Activated T-helper 17 cell treated with anti-CD3 and anti-CD28 coated beads, Interleukin-2, amount 50 U/mL, for 72 hours (primary cell): ENCODE data around the gene DAD1. TPM values are rescaled to one million over a fixed set of nuclear protein-coding genes. Genes with fewer than 3 reads are reported as not detected.

ENCODE experiments used
- ATAC-seq: fragments of 150-1000 bp; cut with Tn5 transposase; replicated peaks from 2 replicates; pipeline ENCODE4 v1.10.0; 2021; ENCODE audit warnings: mild to moderate bottlenecking, moderate library complexity
- H3K27ac Mint-ChIP-seq: one replicate; pipeline ENCODE4 v1.8.0; 2022; ENCODE audit warnings: mixed read lengths
- H3K27me3 Mint-ChIP-seq: one replicate; pipeline ENCODE4 v1.8.0; 2022; ENCODE audit warnings: mixed read lengths
- H3K36me3 Mint-ChIP-seq: one replicate; pipeline ENCODE4 v1.8.0; 2022; ENCODE audit warnings: low read depth, mild to moderate bottlenecking, mixed read lengths
- H3K4me1 Mint-ChIP-seq: one replicate; pipeline ENCODE4 v1.8.0; 2022; ENCODE audit warnings: mixed read lengths
- H3K4me3 Mint-ChIP-seq: one replicate; pipeline ENCODE4 v1.8.0; 2022; ENCODE audit warnings: mild to moderate bottlenecking, mixed read lengths
- H3K9me3 Mint-ChIP-seq: one replicate; pipeline ENCODE4 v1.8.0; 2022; ENCODE audit warnings: mixed read lengths
- total RNA-seq, 2 donors: library from RNA; stranded (reverse); gene quantifications; one replicate each; pipeline ENCODE4 v1.2.3, GENCODE V29; 2022

Gene DAD1
- total RNA-seq, 2 donors from 2014 or later, result 218 to 229 TPM

DNA sequence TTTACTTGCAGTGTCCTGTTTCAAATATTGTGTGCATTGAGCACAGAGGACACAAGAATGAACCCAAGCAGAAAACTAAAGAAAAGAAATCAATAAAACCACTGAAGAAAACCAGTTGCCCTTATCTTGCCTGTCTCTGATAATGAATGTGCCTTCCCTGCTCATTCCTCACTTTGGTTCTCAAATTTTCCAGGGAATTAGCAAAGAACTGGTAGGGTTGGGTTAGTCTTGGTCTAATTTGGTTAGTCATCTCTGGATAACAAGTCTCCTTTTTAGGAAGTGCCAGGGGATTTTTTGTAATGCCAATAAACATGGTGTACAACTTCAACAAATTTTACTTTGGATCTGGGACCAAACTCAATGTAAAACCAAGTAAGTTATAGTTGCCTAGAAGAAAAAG lies 65.7 kb downstream of the DAD1 start:
- peaks cover 100% of the 10 kb centered on the region for H3K36me3 Mint-ChIP-seq
- H3K27me3 Mint-ChIP-seq, result no peaks in the 10 kb centered on the region
- H3K4me1 Mint-ChIP-seq, result peaks cover 48% of the 10 kb centered on the region
- peak overlapping the region; percentile 88 for H3K4me3 Mint-ChIP-seq
- ATAC-seq, result no peak
- H3K9me3 Mint-ChIP-seq, result no peaks in the 10 kb centered on the region
- peak overlapping the region; percentile 88 for H3K27ac Mint-ChIP-seq

DNA sequence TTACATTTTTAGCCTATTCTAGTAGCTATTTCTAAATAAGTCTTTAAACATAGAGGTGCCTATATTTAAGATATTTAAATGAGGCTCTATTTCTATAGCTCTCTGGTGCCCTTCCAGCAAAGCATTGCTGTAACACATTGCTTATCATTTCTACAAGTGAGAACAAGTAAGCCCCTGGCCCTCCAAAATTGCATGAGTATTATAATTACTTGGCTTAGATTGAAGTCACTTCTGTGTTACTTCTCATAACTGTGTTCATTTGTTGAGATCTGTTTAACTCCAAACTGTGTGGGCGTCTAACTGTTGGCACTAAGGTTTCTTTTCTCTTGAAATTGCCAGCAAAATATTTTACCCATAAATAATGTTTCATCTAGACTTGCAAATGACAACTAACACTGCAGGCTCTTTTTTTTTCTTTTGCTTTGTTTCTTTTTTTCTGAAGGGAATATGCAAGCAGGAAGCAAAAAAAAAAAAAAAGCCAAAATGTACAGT lies 66.5 kb downstream of the DAD1 start:
- Mint-ChIP-seq H3K9me3 (no peaks in the 10 kb centered on the region), H3K36me3 (peaks cover 100% of the 10 kb centered on the region), H3K27ac (peak overlapping the region; percentile 88), H3K4me1 (peaks cover 51% of the 10 kb centered on the region), H3K27me3 (no peaks in the 10 kb centered on the region), H3K4me3 (peak overlapping the region; percentile 88)
- no peak for ATAC-seq

- ATAC-seq, result peak; percentile 28
- H3K4me1 Mint-ChIP-seq, result peaks cover 51% of the 10 kb centered on the region
Measured at GRCh38 chr14:22521449-22522239, 67.4 kb downstream of the DAD1 start.

DNA sequence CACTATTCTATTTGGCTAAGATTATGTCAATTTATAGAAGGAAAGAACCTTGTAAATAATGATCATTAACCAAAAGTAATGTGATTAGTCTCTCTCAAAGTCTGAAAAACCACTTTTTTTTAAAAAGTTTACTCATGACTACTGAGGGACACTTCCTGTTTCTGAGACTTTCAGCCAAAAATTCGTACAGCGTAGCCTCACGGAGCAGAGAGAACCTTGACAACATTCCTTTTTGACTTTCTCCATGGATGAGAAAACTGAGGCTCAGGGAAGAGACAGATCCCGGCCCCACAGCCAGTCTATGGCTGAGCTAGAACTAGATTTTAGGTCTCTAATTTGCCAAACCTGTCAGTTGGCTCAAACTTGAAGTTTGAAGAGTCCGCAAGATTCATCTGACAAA lies 68.2 kb downstream of the DAD1 start:
- H3K27ac Mint-ChIP-seq, result peak overlapping the region; percentile 88
- ATAC-seq, result no peak
- H3K36me3 Mint-ChIP-seq, result peaks cover 100% of the 10 kb centered on the region
- H3K4me1 Mint-ChIP-seq, result peaks cover 54% of the 10 kb centered on the region
- no peaks in the 10 kb centered on the region for H3K27me3 Mint-ChIP-seq
- H3K9me3 Mint-ChIP-seq, result no peaks in the 10 kb centered on the region
- H3K4me3 Mint-ChIP-seq, result peak overlapping the region; percentile 88

More at GRCh38 chr14:22521449-22522239, 67.4 kb downstream of the DAD1 start:
- Mint-ChIP-seq H3K27me3 (no peaks in the 10 kb centered on the region), H3K36me3 (peaks cover 100% of the 10 kb centered on the region), H3K27ac (peak overlapping the region; percentile 88), H3K9me3 (no peaks in the 10 kb centered on the region), H3K4me3 (peak overlapping the region; percentile 88)

GRCh38 chr14:22519877-22520685 lies 68.9 kb downstream of the DAD1 start:
- H3K9me3 Mint-ChIP-seq, result no peaks in the 10 kb centered on the region
- no peaks in the 10 kb centered on the region for H3K27me3 Mint-ChIP-seq
- ATAC-seq, result peak; percentile 5
- H3K4me1 Mint-ChIP-seq, result peaks cover 53% of the 10 kb centered on the region
- H3K27ac Mint-ChIP-seq, result peak overlapping the region; percentile 88
- H3K36me3 Mint-ChIP-seq, result peaks cover 100% of the 10 kb centered on the region
- peak overlapping the region; percentile 88 for H3K4me3 Mint-ChIP-seq

- Mint-ChIP-seq H3K27me3 (no peaks in the 10 kb centered on the region), H3K4me1 (peaks cover 42% of the 10 kb centered on the region), H3K36me3 (peaks cover 100% of the 10 kb centered on the region), H3K27ac (peak overlapping the region; percentile 88), H3K9me3 (no peaks in the 10 kb centered on the region), H3K4me3 (peak overlapping the region; percentile 88)
- no peak for ATAC-seq
Measured at GRCh38 chr14:22518073-22518472, 71.0 kb downstream of the DAD1 start.

DNA sequence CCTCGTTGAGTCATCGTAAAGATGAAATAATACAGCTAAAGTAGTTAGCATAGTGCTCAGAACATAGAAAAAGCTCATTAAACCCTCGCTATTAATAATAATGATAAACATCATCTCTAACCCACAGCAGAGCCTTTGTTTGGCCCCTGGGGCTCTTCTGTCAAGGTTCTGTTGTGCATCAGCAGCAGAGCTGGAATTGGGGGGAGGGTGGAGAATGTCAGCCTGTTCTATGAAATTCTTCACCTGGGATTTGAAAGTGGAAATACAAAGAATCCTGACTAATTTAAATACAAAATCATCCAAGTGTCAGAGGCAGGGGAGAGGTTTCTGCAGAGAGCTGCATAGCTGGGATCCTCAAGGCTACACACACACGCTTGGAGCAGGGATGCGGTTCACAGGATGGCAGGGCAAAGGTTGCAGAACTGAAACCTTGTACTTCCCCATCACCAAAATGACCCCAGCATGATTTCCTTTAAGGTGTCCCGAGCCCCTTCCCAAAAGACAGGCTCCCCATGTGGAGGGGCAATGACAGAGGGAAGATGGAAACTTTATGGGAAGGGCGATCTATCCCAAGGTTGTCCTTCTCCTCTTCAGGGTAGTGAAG lies 71.8 kb downstream of the DAD1 start:
- no peaks in the 10 kb centered on the region for H3K27me3 Mint-ChIP-seq
- peaks cover 100% of the 10 kb centered on the region for H3K36me3 Mint-ChIP-seq
- H3K27ac Mint-ChIP-seq, result peak overlapping the region; percentile 88
- ATAC-seq, result no peak
- peaks cover 44% of the 10 kb centered on the region for H3K4me1 Mint-ChIP-seq
- H3K4me3 Mint-ChIP-seq, result peak overlapping the region; percentile 88
- H3K9me3 Mint-ChIP-seq, result no peaks in the 10 kb centered on the region

- H3K27ac Mint-ChIP-seq, result peak overlapping the region; percentile 88
- H3K9me3 Mint-ChIP-seq, result no peaks in the 10 kb centered on the region
- peaks cover 39% of the 10 kb centered on the region for H3K4me1 Mint-ChIP-seq
Measured at GRCh38 chr14:22515929-22516328, 73.1 kb downstream of the DAD1 start.

More at GRCh38 chr14:22515929-22516328, 73.1 kb downstream of the DAD1 start:
- Mint-ChIP-seq H3K36me3 (peaks cover 100% of the 10 kb centered on the region), H3K4me3 (peak overlapping the region; percentile 88), H3K27me3 (no peaks in the 10 kb centered on the region)
- ATAC-seq, result no peak

Other genes starting within 250 kb of the DAD1 start
- 10 to 100 TPM; 11.2 to 31.0 TPM for gene ABHD4, start 9.1 kb upstream of the DAD1 start, total RNA-seq
- gene OR6J1, start 55.1 kb upstream of the DAD1 start, total RNA-seq, result not detected
- 100 to 1,000 TPM; 110 to 152 TPM for gene OXA1L, start 177.5 kb upstream of the DAD1 start, total RNA-seq
- gene SLC7A7, start 226.2 kb upstream of the DAD1 start, total RNA-seq, result under 1 TPM; 0.15 to 0.71 TPM
- gene MRPL52, start 240.7 kb upstream of the DAD1 start, total RNA-seq, result 100 to 1,000 TPM in 1 of 2 donors, 10 to 100 TPM in 1; 90.4 to 142 TPM
- gene MMP14, start 247.4 kb upstream of the DAD1 start, total RNA-seq, result 1 to 10 TPM; 1.5 to 2.1 TPM